Prostate gland (tissue), 2 donors: ENCODE measurements around the gene INSIG1. TPM values are rescaled to one million over a fixed set of nuclear protein-coding genes. Genes with fewer than 3 reads are reported as not detected.

ENCODE experiments used
- DNase-seq: peaks from one replicate; pipeline ENCODE4 v3.0.0-alpha.2; 2019; ENCODE audit warnings: low spot score
- H3K27ac ChIP-seq, 2 donors: fragments of 200-600 bp; sonication (generic); 2 replicates each; pipeline ENCODE4 v1.5.1; 2017 to 2019
- H3K27me3 ChIP-seq: fragments of 200-600 bp; sonication (generic); replicated peaks from 2 replicates; pipeline ENCODE4 v1.5.1; 2019; ENCODE audit not compliant: insufficient read depth
- H3K36me3 ChIP-seq, 2 donors: fragments of 200-600 bp; sonication (generic); 1 replicate in 1 of 2; 2 replicates in 1 of 2; pipeline versions ENCODE4 v1.5.1 to v1.8.1; 2017 to 2019
- H3K4me1 ChIP-seq: fragments of 200-600 bp; sonication (generic); replicated peaks from 2 replicates; pipeline ENCODE4 v1.5.1; 2019
- H3K4me3 ChIP-seq, 2 donors: fragments of 200-600 bp; sonication (generic); 2 replicates each; pipeline ENCODE4 v1.5.1; 2017 to 2019
- H3K9me3 ChIP-seq: fragments of 200-600 bp; sonication (generic); 2 replicates; pipeline ENCODE4 v1.5.1; 2017
- CTCF ChIP-seq, 4 experiments: fragments of 200-600 bp in 2 of 4; fragments of 450-650 bp in 2 of 4; sonication (generic) in 2 of 4; IDR thresholded peaks; 1 replicate in 3 of 4; 2 replicates in 1 of 4; pipeline ENCODE4 v1.5.1; 2016 to 2019; ENCODE audit warnings: antibody characterized with exemption in 4 of 4, mild to moderate bottlenecking in 2 of 4, moderate library complexity in 2 of 4
- POLR2A ChIP-seq: fragments of 450-650 bp; IDR thresholded peaks from one replicate; pipeline ENCODE4 v1.6.1; 2016; ENCODE audit warnings: antibody characterized with exemption, mild to moderate bottlenecking
- POLR2AphosphoS5 ChIP-seq: sonication (generic); formaldehyde crosslinking; IDR thresholded peaks from one replicate; pipeline ENCODE4 v1.6.1; 2017; ENCODE audit warnings: antibody characterized with exemption
- WGBS: methylation state at CpG from one replicate; pipeline ENCODE4 v1.1.5; 2018; 5-methylcytosine and 5-hydroxymethylcytosine counted together
- intact Hi-C: fragments of 100-400 bp; cut with DNase I; formaldehyde crosslinking; loops from one replicate; pipeline ENCODE4 v1.14.2; 2022
- total RNA-seq, 2 donors: library from RNA; depleted of rRNA; stranded (reverse); fragments of >200 nt; gene quantifications; one replicate each; pipeline ENCODE4 v1.1.0, GENCODE V29; 2016

INSIG1 gene
- total RNA-seq, 2 donors from 2014 or later, result 60.5 to 112 TPM

DNA sequence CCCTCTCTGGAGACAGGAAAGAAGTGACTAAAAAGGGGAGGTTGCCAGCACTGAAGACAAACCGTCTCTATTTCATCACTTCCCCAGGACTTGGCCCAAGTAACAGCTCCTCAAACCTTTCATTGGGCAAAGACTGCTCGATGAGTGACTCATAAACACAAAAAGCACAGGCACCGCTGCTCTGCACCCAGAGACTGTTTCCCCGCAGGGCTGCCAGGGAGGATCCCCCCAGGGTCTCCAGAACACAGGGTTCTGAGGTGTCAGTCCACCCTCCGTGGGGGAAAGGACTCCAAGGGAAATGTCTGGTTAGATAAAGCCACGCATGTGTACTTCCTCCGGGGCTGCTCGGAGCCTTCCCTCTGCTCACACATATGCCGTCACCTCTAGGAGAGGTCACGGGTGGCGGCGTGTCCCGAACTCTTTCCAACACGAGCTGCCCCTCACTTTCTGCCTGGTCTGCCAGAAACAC lies 59.9 kb downstream of the INSIG1 start:
- peaks cover 7% of the 10 kb centered on the region for H3K27me3 ChIP-seq
- WGBS, result 59% methylated on average over 14 of the region's 14 CpGs
- no peaks in the 10 kb centered on the region for H3K4me1 ChIP-seq
- no peak overlapping the region for H3K4me3 ChIP-seq
- no peaks in the 10 kb centered on the region for H3K36me3 ChIP-seq
- H3K9me3 ChIP-seq, result no peaks in the 10 kb centered on the region
- intact Hi-C loops, result loop anchor here (2.0 kb wide), 1 partner anchor 65 kb away; no protein-coding TSS in a partner anchor
- DNase-seq, result no peak
- TF ChIP-seq POLR2A (no peak), CTCF (IDR thresholded peaks at IDR 0.05) (no peak), POLR2AphosphoS5 (no peak)
- no peak overlapping the region for H3K27ac ChIP-seq

GRCh38 chr7:155358066-155358947 lies 60.6 kb downstream of the INSIG1 start:
- Histone ChIP-seq H3K4me3 (no peak overlapping the region), H3K36me3 (no peaks in the 10 kb centered on the region), H3K4me1 (no peaks in the 10 kb centered on the region), H3K27ac (no peak overlapping the region), H3K27me3 (peaks cover 6% of the 10 kb centered on the region), H3K9me3 (no peaks in the 10 kb centered on the region)
- intact Hi-C loops, result no loop called here
- no peak for DNase-seq
- 70% methylated on average over 40 of the region's 40 CpGs for WGBS
- TF ChIP-seq POLR2AphosphoS5, result no peak
- no peak for TF ChIP-seq CTCF (IDR thresholded peaks at IDR 0.05)
- TF ChIP-seq POLR2A, result no peak

GRCh38 chr7:155358948-155359712 lies 61.5 kb downstream of the INSIG1 start:
- intact Hi-C loops, result no loop called here
- DNase-seq, result no peak
- Histone ChIP-seq H3K36me3 (no peaks in the 10 kb centered on the region), H3K4me1 (no peaks in the 10 kb centered on the region), H3K27ac (no peak overlapping the region), H3K9me3 (no peaks in the 10 kb centered on the region), H3K27me3 (peaks cover 6% of the 10 kb centered on the region), H3K4me3 (no peak overlapping the region)
- TF ChIP-seq POLR2AphosphoS5 (no peak), POLR2A (no peak), CTCF (IDR thresholded peaks at IDR 0.05) (no peak)
- WGBS, result 60% methylated on average over 16 of the region's 16 CpGs

Other genes with a start within 250 kb of the INSIG1 start
- not detected for gene HTR5A, start 227.6 kb upstream of the INSIG1 start, total RNA-seq
- under 1 TPM in 1 of 2 donors, not detected in 1; 0.45 TPM for gene EN2, start 160.3 kb downstream of the INSIG1 start, total RNA-seq
- gene CNPY1, start 248.7 kb downstream of the INSIG1 start, total RNA-seq, result not detected